ENCODE results near the gene RBM10. TPM values are rescaled to one million over a fixed set of nuclear protein-coding genes. Genes with fewer than 3 reads are reported as not detected.

Gene RBM10
- total and polyA plus RNA-seq, 2 of the 13 experiments (the other 11 are each of a cell fraction or from before 2014, with no cell fraction given), result 15.9 to 43.1 TPM

DNA sequence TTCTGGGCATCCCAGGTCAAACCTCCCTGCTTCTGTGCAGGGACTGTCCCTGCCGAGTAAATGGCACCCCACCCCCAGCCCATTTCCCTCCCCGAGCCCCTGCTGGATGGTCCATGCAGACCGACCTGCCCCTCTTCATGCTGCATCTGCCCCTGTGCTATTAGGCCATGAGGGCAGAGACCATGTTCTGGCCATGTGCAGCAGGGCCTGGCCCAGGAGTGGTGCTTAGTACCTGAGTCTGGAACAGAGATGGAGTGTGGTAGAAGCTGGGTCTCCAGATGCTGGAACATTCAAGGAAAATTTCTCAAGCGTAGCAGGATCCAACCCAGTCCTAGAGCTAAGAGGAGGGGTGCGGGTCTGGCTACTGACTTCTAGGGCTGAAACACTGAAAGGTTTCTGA lies 33.3 kb downstream of the RBM10 start:
- H3K9ac ChIP-seq (ENCODE audit: insufficient read depth, low read depth, low read length), result no peak overlapping the region
- FAIRE-seq (no peak), DNase-seq (ENCODE audit: low spot score) (no peak), ATAC-seq (no peak)
- intact Hi-C loops (cut with micrococcal nuclease; ENCODE audit: unreplicated experiment), result no loop called here
- H4K20me1 ChIP-seq (ENCODE audit: insufficient read depth, low read length), result no peaks in the 10 kb centered on the region
- H3K4me3 ChIP-seq (replicated peaks in 1 of 3; ENCODE audit: insufficient read depth in 1 of 3, low read depth in 2 of 3, low read length in 3 of 3), result no peak overlapping the region
- no peaks in the 10 kb centered on the region for H3K27me3 ChIP-seq (ENCODE audit: control insufficient read depth in 1 of 2, insufficient read depth in 2 of 2, low read length in 2 of 2)
- no peaks in the 10 kb centered on the region for H3K9me3 ChIP-seq (ENCODE audit: low read length)
- ChIA-PET CTCF (ENCODE audit: low intra/inter-chr PET ratio, low total read pairs) (no interaction called here), POLR2A (no interaction called here)
- TF ChIP-seq HNRNPH1 (optimal IDR thresholded peaks at IDR 0.05; ENCODE audit: low read depth, low read length), result no peak
- TF ChIP-seq ZNF501 (CRISPR knock-in tag; IDR thresholded peaks at IDR 0.05), result no peak
- TF ChIP-seq TEAD3 (CRISPR knock-in tag; optimal IDR thresholded peaks at IDR 0.05; ENCODE audit: borderline replicate concordance), result no peak
- TF ChIP-seq EP300 (IDR thresholded peaks at IDR 0.05; ENCODE audit: low read depth in 2 of 2, low read length in 2 of 2), result no peak
- no peak for TF ChIP-seq EP300 (CRISPR knock-in tag; IDR thresholded peaks at IDR 0.05; ENCODE audit: borderline replicate concordance)
- no peak for TF ChIP-seq ZNF597 (CRISPR knock-in tag; IDR thresholded peaks at IDR 0.05)
- no peak for TF ChIP-seq ZSCAN31 (CRISPR knock-in tag; IDR thresholded peaks at IDR 0.05; ENCODE audit: low read depth)
- no peak for TF ChIP-seq SNAI1 (CRISPR knock-in tag; IDR thresholded peaks at IDR 0.05; ENCODE audit: borderline replicate concordance)
- TF ChIP-seq ZNF335 (CRISPR knock-in tag; IDR thresholded peaks at IDR 0.05), result no peak
- TF ChIP-seq ZNF704 (CRISPR knock-in tag; IDR thresholded peaks at IDR 0.05; ENCODE audit: borderline replicate concordance), result no peak
- TF ChIP-seq NFE2L1 (CRISPR knock-in tag; IDR thresholded peaks at IDR 0.05; ENCODE audit: borderline replicate concordance), result no peak
- TF ChIP-seq ZNF441 (CRISPR knock-in tag; IDR thresholded peaks at IDR 0.05; ENCODE audit: borderline replicate concordance), result no peak
- no peak for TF ChIP-seq HCFC1 (IDR thresholded peaks at IDR 0.05; ENCODE audit: low read depth, low read length)
- TF ChIP-seq ZNF761 (CRISPR knock-in tag; conservative IDR thresholded peaks at IDR 0.05), result no peak
- no peak for TF ChIP-seq SMARCC2 (IDR thresholded peaks at IDR 0.05)
- TF ChIP-seq ZNF251 (CRISPR knock-in tag; IDR thresholded peaks at IDR 0.05), result no peak
- no peak for TF ChIP-seq SIN3B (IDR thresholded peaks at IDR 0.05; ENCODE audit: low read length)
- TF ChIP-seq, protein P1, sequence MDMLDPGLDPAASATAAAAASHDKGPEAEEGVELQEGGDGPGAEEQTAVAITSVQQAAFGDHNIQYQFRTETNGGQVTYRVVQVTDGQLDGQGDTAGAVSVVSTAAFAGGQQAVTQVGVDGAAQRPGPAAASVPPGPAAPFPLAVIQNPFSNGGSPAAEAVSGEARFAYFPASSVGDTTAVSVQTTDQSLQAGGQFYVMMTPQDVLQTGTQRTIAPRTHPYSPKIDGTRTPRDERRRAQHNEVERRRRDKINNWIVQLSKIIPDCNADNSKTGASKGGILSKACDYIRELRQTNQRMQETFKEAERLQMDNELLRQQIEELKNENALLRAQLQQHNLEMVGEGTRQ (IDR thresholded peaks at IDR 0.05; ENCODE audit: low read depth, low read length), result no peak
- TF ChIP-seq, protein P1 (CRISPR knock-in tag; IDR thresholded peaks at IDR 0.05; ENCODE audit: borderline replicate concordance), result no peak
- H3K79me2 ChIP-seq (ENCODE audit: insufficient read depth, low read length), result no peaks in the 10 kb centered on the region
- H3K27ac ChIP-seq (ENCODE audit: extremely low read length, insufficient read depth, low read length), result no peak overlapping the region
- H2AFZ ChIP-seq (ENCODE audit: low read length), result no peak overlapping the region
- in situ Hi-C loops (cut with HindIII; ENCODE audit: extremely low pct_ligation_motif_present, low pct_unique_long_range_greater_than_20kb), result no loop called here
- peaks cover 19 to 41% of the 10 kb centered on the region in 2 experiments for H3K36me3 ChIP-seq (replicated peaks in 1 of 2; ENCODE audit: control insufficient read depth in 1 of 2, insufficient read depth in 2 of 2, low read length in 2 of 2)
- 99% methylated on average over 5 of the region's 5 CpGs for WGBS (ENCODE audit: low lambda C conversion rate)
- H3K4me1 ChIP-seq (ENCODE audit: insufficient read depth, low read length), result no peaks in the 10 kb centered on the region
- no TSS peak for BruUV-seq (replicated peaks)
- H3K4me2 ChIP-seq (ENCODE audit: low read depth, low read length), result no peak overlapping the region

Measured in HepG2 (cell line).